GM19025 (cell line): Measurements from ENCODE around the gene HCN2.

ENCODE experiments used
- ATAC-seq: cut with Tn5 transposase; IDR thresholded peaks from one replicate; pipeline ENCODE4 v1.9.1; 2021; ENCODE audit warnings: mild to moderate bottlenecking, low read depth, moderate library complexity; ENCODE audit not compliant: unreplicated experiment

The HCN2 gene

GRCh38 chr19:633786-634639, 44.3 kb downstream of the HCN2 start:
- ATAC-seq: no peak

DNA sequence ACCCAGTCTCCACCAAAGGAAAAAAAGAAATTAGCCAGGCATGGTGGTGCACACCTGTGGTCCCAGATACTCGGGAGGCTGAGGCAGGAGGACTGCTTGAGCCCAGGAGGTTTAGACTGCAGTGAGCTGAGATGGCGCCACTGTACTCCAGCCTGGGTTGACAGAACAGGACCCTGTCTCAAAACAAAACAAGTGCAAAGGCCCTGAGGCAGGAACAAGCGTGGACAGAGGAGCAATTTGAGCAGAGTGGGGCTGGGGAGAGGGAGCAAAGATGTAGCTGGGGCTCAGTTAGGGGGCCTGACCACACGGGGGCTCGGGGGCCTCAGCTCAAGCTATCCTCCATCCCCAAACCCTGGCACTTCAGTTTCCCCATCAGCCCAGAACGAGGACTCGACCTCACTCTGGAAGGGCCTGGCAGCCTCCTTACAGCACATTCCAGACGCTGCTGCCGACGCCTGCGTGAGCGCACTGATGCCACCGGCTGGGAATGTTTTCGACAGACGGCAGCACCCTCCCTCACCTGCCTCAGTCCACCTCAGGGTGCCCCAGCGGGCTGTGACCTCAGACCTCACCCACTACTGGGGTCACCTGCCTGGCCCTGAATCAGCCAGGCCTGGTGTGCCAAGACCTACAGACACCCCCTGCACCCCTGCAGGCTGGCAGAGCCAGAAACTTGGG, 45.4 kb downstream of the HCN2 start:
- no peak for ATAC-seq

- no peak for ATAC-seq
Measured at GRCh38 chr19:638906-639252, 49.2 kb downstream of the HCN2 start.

- ATAC-seq: peak; percentile 63
Measured at GRCh38 chr19:639253-640160, 49.8 kb downstream of the HCN2 start, which contains the start of gene FGF22. FGF22 (plus strand) TSS chr19:639879; CDS start chr19:639926, 47 bp downstream.

- ATAC-seq: peak; percentile 9
Measured at GRCh38 chr19:640161-640558, 50.5 kb downstream of the HCN2 start.

GRCh38 chr19:640606-641189, 51.0 kb downstream of the HCN2 start:
- no peak for ATAC-seq

- no peak for ATAC-seq
Measured at GRCh38 chr19:641702-642101, 52.0 kb downstream of the HCN2 start.

GRCh38 chr19:642767-643727, 53.4 kb downstream of the HCN2 start:
- ATAC-seq: no peak

GRCh38 chr19:643736-644135, 54.1 kb downstream of the HCN2 start:
- no peak for ATAC-seq

DNA sequence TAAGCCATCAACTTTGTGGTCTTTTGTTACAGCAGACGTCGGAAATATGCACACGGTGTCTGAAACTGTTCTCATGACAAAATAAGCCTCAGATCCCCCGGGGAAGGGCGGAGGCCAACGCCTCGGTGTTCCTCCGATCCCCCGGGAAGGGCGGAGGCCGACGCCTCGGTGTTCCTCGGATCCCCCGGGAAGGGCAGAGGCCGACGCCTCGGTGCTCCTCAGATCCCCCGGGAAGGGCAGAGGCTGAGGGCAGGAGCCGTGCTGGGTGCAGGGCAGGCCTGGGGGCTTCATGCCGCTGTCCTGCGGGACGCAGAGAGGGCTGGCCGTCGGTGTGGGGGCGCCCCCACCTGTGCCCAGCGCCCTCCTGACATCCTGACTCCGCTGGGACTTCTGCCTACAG, 54.7 kb downstream of the HCN2 start:
- no peak for ATAC-seq

DNA sequence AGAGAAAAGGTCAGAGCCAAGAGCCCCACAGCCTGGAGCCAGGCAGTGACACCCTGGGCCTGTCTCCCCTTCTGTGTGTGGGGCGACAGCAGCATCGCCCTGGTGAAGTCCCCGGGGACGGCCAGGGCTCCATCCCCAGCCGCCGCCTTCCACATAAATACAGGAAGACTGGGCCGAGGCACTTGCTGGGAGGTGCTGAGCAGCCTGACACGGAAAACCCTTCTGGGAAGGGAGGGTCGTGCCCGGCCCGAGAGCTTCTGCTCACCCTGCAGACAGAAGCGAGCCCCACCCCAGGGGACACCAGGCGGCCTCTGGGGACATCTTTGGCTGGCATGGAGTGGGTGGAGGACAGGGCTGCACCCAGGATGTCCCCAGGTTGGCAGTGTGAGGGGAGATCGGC, 55.1 kb downstream of the HCN2 start:
- no peak for ATAC-seq

GRCh38 chr19:645912-646778, 56.5 kb downstream of the HCN2 start:
- no peak for ATAC-seq

DNA sequence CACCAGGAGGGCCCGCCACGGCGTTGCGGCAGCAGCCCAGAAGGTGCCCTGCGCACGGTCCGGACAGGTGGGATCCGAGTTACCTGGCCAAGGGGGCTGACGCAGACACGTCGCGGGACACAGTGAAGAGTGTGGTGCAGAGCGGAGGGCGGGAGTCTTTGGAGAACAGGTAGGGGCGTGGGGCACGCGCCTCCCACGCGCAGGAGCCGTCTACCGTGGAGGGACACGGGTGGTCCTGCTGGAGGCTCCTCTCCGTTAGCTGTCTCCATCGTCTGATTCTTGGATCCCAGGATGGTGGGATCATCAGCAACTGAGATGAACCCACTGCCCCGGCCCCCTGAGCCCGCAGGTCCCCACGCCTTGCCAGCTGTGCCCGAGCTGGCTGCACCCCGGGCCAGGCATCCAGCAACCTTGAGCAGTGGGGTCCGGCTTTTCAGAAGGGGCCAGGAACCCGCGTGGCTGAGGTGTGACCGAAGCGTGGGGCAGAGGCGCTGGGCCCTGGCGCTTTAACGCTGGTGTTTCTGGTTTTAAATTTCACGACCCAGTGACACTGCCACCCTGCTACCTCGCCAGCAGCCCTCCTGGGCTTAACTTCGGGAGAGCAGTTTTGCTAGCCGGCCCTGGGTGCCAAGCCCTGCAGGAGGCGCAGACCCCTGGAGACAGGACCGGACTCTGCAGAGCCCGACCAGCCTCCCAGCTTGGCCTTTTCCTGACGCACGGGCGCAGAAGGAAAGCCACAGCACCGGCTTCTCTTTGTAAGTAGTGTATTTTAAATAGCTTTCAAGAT, 57.3 kb downstream of the HCN2 start:
- no peak for ATAC-seq

GRCh38 chr19:647566-648284, 58.0 kb downstream of the HCN2 start:
- no peak for ATAC-seq

GRCh38 chr19:648305-648704, 58.6 kb downstream of the HCN2 start:
- no peak for ATAC-seq

- ATAC-seq: no peak
Measured at GRCh38 chr19:648904-649801, 59.5 kb downstream of the HCN2 start.
